OCI-LY1 (cell line): ENCODE data around the gene LINC01488.

Experiments used
- H2AFZ ChIP-seq: fragments of 200-600 bp; sonication (generic), shearing (Covaris generic); 2 replicates; pipeline ENCODE4 v1.6.0; 2014; ENCODE audit warnings: antibody characterized with exemption, mild to moderate bottlenecking, low read length
- H3F3A ChIP-seq: fragments of 200-600 bp; sonication (generic), shearing (Covaris generic); 2 replicates; pipeline ENCODE4 v1.6.0; 2014; ENCODE audit warnings: mild to moderate bottlenecking, antibody characterized with exemption, low read length, moderate library complexity; ENCODE audit not compliant: insufficient read depth
- H3K27ac ChIP-seq: fragments of 200-600 bp; sonication (generic); 2 replicates; pipeline ENCODE4 v1.5.1; 2014; ENCODE audit warnings: low read length, mixed run types, mild to moderate bottlenecking, low read depth; ENCODE audit not compliant: poor library complexity, severe bottlenecking
- H3K27me3 ChIP-seq: fragments of 200-600 bp; sonication (generic); 2 replicates; pipeline ENCODE4 v1.6.0; 2014; ENCODE audit warnings: antibody characterized with exemption, mild to moderate bottlenecking, low read length, moderate library complexity; ENCODE audit not compliant: insufficient read depth
- H3K36me3 ChIP-seq: fragments of 200-600 bp; sonication (generic); 2 replicates; pipeline ENCODE4 v1.6.1; 2014; ENCODE audit warnings: mild to moderate bottlenecking, antibody characterized with exemption, low read length, moderate library complexity, mixed read lengths; ENCODE audit not compliant: insufficient read depth
- H3K4me1 ChIP-seq: fragments of 200-600 bp; sonication (generic); 2 replicates; pipeline ENCODE4 v1.5.1; 2014; ENCODE audit warnings: mild to moderate bottlenecking, low read length, moderate library complexity; ENCODE audit not compliant: insufficient read depth, severe bottlenecking
- H3K4me2 ChIP-seq: fragments of 200-600 bp; sonication (generic), shearing (Covaris generic); 2 replicates; pipeline ENCODE4 v1.6.1; 2014; ENCODE audit warnings: low read length
- H3K4me3 ChIP-seq: fragments of 200-600 bp; sonication (generic); 2 replicates; pipeline ENCODE4 v1.5.1; 2014; ENCODE audit warnings: low read length, low read depth, mild to moderate bottlenecking, mixed read lengths; ENCODE audit not compliant: poor library complexity, severe bottlenecking
- H3K79me2 ChIP-seq: fragments of 200-600 bp; shearing (Covaris generic); 2 replicates; pipeline ENCODE4 v1.6.1; 2016; ENCODE audit warnings: mixed run types, low read length, mixed read lengths; ENCODE audit not compliant: insufficient read depth
- H3K9ac ChIP-seq: fragments of 200-600 bp; sonication (generic), shearing (Covaris generic); 2 replicates; pipeline ENCODE4 v1.6.1; 2014; ENCODE audit warnings: mild to moderate bottlenecking, low read length, mixed read lengths
- H3K9me2 ChIP-seq: fragments of 200-600 bp; sonication (generic), shearing (Covaris generic); 2 replicates; pipeline ENCODE4 v1.6.1; 2014; ENCODE audit warnings: low read depth, mild to moderate bottlenecking, low read length, mixed read lengths
- H3K9me3 ChIP-seq: fragments of 200-600 bp; shearing (Covaris generic); 2 replicates; pipeline ENCODE4 v1.6.1; 2014; ENCODE audit warnings: low read length, mixed read lengths
- H4K20me1 ChIP-seq: fragments of 200-600 bp; sonication (generic), shearing (Covaris generic); 2 replicates; pipeline ENCODE4 v1.6.0; 2016; ENCODE audit warnings: mild to moderate bottlenecking, low read length; ENCODE audit not compliant: insufficient read depth
- EZH2 ChIP-seq: fragments of 200-600 bp; sonication (generic), shearing (Covaris generic); IDR thresholded peaks from 2 replicates; pipeline ENCODE4 v1.8.0; 2017; ENCODE audit warnings: borderline replicate concordance, mixed run types, mild to moderate bottlenecking, antibody characterized with exemption, low read length, moderate library complexity, mixed read lengths
- TF ChIP-seq, protein P1 (sequence below): fragments of 200-600 bp; sonication (generic), shearing (Covaris generic); IDR thresholded peaks from 2 replicates; pipeline ENCODE4 v1.5.1; 2017; ENCODE audit warnings: mild to moderate bottlenecking, antibody characterized with exemption, low read length, moderate library complexity, mixed read lengths

Gene LINC01488

GRCh38 chr11:69490516-69490915, 9.1 kb downstream of the LINC01488 start:
- no peaks in the 10 kb centered on the region for H3K36me3 ChIP-seq
- H3K4me1 ChIP-seq = no peaks in the 10 kb centered on the region
- H3K27ac ChIP-seq = no peak overlapping the region
- no peaks in the 10 kb centered on the region for H3K9me2 ChIP-seq
- no peaks in the 10 kb centered on the region for H3K79me2 ChIP-seq
- TF ChIP-seq, protein P1, sequence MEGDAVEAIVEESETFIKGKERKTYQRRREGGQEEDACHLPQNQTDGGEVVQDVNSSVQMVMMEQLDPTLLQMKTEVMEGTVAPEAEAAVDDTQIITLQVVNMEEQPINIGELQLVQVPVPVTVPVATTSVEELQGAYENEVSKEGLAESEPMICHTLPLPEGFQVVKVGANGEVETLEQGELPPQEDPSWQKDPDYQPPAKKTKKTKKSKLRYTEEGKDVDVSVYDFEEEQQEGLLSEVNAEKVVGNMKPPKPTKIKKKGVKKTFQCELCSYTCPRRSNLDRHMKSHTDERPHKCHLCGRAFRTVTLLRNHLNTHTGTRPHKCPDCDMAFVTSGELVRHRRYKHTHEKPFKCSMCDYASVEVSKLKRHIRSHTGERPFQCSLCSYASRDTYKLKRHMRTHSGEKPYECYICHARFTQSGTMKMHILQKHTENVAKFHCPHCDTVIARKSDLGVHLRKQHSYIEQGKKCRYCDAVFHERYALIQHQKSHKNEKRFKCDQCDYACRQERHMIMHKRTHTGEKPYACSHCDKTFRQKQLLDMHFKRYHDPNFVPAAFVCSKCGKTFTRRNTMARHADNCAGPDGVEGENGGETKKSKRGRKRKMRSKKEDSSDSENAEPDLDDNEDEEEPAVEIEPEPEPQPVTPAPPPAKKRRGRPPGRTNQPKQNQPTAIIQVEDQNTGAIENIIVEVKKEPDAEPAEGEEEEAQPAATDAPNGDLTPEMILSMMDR = no peak
- TF ChIP-seq EZH2 = no peak
- no peaks in the 10 kb centered on the region for H3K9me3 ChIP-seq
- H3K4me3 ChIP-seq = no peak overlapping the region
- no peak overlapping the region for H3K9ac ChIP-seq
- H3K27me3 ChIP-seq = no peaks in the 10 kb centered on the region; the same call in 1 of the 2 replicates
- no peaks in the 10 kb centered on the region for H3F3A ChIP-seq
- no peak overlapping the region for H2AFZ ChIP-seq
- no peak overlapping the region for H3K4me2 ChIP-seq
- no peaks in the 10 kb centered on the region for H4K20me1 ChIP-seq

- Histone ChIP-seq H2AFZ (no peak overlapping the region), H4K20me1 (no peaks in the 10 kb centered on the region), H3K36me3 (no peaks in the 10 kb centered on the region), H3K4me3 (no peak overlapping the region), H3K9ac (no peak overlapping the region), H3K79me2 (no peaks in the 10 kb centered on the region), H3K27me3 (no peaks in the 10 kb centered on the region; the same call in none of the 2 replicates), H3K4me2 (no peak overlapping the region), H3K27ac (no peak overlapping the region), H3F3A (no peaks in the 10 kb centered on the region), H3K9me2 (no peaks in the 10 kb centered on the region), H3K9me3 (no peaks in the 10 kb centered on the region), H3K4me1 (no peaks in the 10 kb centered on the region)
- TF ChIP-seq, protein P1 = no peak
- TF ChIP-seq EZH2 = no peak
Observed at GRCh38 chr11:69491071-69492031, 9.9 kb downstream of the LINC01488 start.

DNA sequence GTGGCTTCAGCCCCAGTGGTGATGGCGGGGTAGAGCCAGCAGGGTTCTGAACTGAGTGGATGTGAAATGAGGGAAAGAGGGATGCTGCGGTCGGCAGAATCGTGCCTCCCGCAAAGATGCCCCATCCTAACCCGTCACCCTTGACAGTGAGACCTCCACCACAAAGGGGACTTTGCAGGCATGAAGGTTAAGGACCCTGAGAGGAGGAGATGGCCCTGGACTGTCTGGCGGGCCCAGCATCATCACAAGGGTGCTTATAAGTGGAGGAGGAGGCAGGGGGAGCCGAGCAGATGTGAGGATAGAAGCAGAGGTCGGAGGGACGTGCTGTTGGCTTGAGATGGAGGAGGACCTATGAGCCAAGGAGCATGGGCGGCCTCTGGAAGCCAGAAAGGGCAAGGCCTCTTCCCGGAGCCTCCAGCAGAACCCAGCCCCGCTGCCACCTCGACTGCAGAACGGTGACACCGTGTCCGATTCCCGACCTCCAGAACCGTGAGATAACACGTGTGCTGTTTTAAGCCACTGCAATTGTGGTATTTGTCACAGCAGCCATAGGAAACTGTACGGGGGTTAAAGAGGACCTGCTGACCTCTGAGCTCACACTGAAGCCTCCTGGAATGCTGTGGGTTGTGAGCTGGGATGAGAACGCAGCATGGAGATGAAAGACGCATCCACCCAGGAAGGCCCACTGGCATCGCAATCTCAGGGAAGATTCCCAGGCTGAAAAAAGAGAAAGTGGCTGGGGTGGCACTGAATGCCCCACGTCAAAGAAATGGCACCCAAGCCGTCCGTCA, 10.9 kb downstream of the LINC01488 start:
- H3F3A ChIP-seq = no peaks in the 10 kb centered on the region
- no peaks in the 10 kb centered on the region for H3K9me2 ChIP-seq
- no peak overlapping the region for H2AFZ ChIP-seq
- H3K27ac ChIP-seq = no peak overlapping the region
- no peaks in the 10 kb centered on the region for H3K79me2 ChIP-seq
- H3K4me2 ChIP-seq = no peak overlapping the region
- no peaks in the 10 kb centered on the region for H4K20me1 ChIP-seq
- no peaks in the 10 kb centered on the region for H3K4me1 ChIP-seq
- H3K4me3 ChIP-seq = no peak overlapping the region
- TF ChIP-seq, protein P1 = no peak
- no peak for TF ChIP-seq EZH2
- no peak overlapping the region for H3K9ac ChIP-seq
- no peaks in the 10 kb centered on the region for H3K36me3 ChIP-seq
- H3K9me3 ChIP-seq = no peaks in the 10 kb centered on the region
- H3K27me3 ChIP-seq = no peaks in the 10 kb centered on the region; the same call in none of the 2 replicates
